Naive thymus-derived CD4-positive, alpha-beta T cell (primary cell): ENCODE measurements around the gene IER5. TPM values are rescaled to one million over a fixed set of nuclear protein-coding genes. Genes with fewer than 3 reads are reported as not detected.

Experiments used
- ATAC-seq: fragments of 150-1000 bp; cut with Tn5 transposase; 2 replicates; pipeline ENCODE4 v1.10.0; 2021; ENCODE audit warnings: mild to moderate bottlenecking, moderate library complexity
- CTCF ChIA-PET: fragments of 350-600 bp; sonication (Branson Sonifier 250); formaldehyde crosslinking; loops from one replicate; lab custom pipeline; 2021; ENCODE audit warnings: antibody characterized with exemption; lab: Charles Lee
- POLR2A ChIA-PET: fragments of 350-600 bp; sonication (Branson Sonifier 250); formaldehyde crosslinking; loops from one replicate; lab custom pipeline; 2021; ENCODE audit warnings: antibody characterized with exemption, inconsistent platforms; lab: Charles Lee
- DNase-seq, 9 donors: peaks; one replicate each; pipeline versions ENCODE4 v3.0.0 to v3.0.0-alpha.2; 2020 to 2022; ENCODE audit warnings: mixed read lengths in 1 of 9
- H3K27ac ChIP-seq: one replicate; pipeline ENCODE4 v1.7.0; 2013; ENCODE audit warnings: mild to moderate bottlenecking, low read depth, low read length, moderate library complexity
- H3K27me3 ChIP-seq, 2 donors: one replicate each; pipeline ENCODE4 v1.7.0; 2013; ENCODE audit warnings: low read length in 2 of 2, mild to moderate bottlenecking in 2 of 2, moderate library complexity in 2 of 2; ENCODE audit not compliant: control insufficient read depth in 2 of 2, insufficient read depth in 2 of 2
- H3K36me3 ChIP-seq, 3 experiments: 1 replicate in 2 of 3; 2 replicates in 1 of 3; pipeline ENCODE4 v1.7.0; 2013; ENCODE audit warnings: low read length in 3 of 3, mild to moderate bottlenecking in 3 of 3, moderate library complexity in 1 of 3; ENCODE audit not compliant: insufficient read depth in 3 of 3, control insufficient read depth in 2 of 3
- H3K4me1 ChIP-seq, 2 donors: one replicate each; pipeline ENCODE4 v1.7.0; 2013; ENCODE audit warnings: low read length in 2 of 2, mild to moderate bottlenecking in 2 of 2, moderate library complexity in 1 of 2; ENCODE audit not compliant: control insufficient read depth in 2 of 2, insufficient read depth in 2 of 2
- H3K4me3 ChIP-seq: 2 replicates; pipeline ENCODE4 v1.7.0; 2013; ENCODE audit warnings: mild to moderate bottlenecking, low read length
- H3K9me3 ChIP-seq, 3 experiments: 1 replicate in 2 of 3; 2 replicates in 1 of 3; pipeline ENCODE4 v1.7.0; 2013; ENCODE audit warnings: low read length in 3 of 3; ENCODE audit not compliant: control insufficient read depth in 2 of 3
- H3K27ac Mint-ChIP-seq, 9 donors: one replicate each; pipeline ENCODE4 v1.8.0; 2020 to 2022; ENCODE audit warnings: mixed read lengths in 9 of 9, mild to moderate bottlenecking in 8 of 9, moderate library complexity in 5 of 9, inconsistent platforms in 2 of 9
- H3K27me3 Mint-ChIP-seq, 5 donors: one replicate each; pipeline ENCODE4 v1.8.0; 2021 to 2022; ENCODE audit warnings: mixed read lengths in 5 of 5, mild to moderate bottlenecking in 1 of 5
- H3K36me3 Mint-ChIP-seq, 5 donors: one replicate each; pipeline ENCODE4 v1.8.0; 2020 to 2022; ENCODE audit warnings: mixed read lengths in 5 of 5, mild to moderate bottlenecking in 3 of 5, inconsistent platforms in 1 of 5
- H3K4me1 Mint-ChIP-seq, 7 donors: one replicate each; pipeline ENCODE4 v1.8.0; 2020 to 2022; ENCODE audit warnings: mixed read lengths in 7 of 7, mild to moderate bottlenecking in 3 of 7, inconsistent platforms in 1 of 7
- H3K4me3 Mint-ChIP-seq, 10 donors: one replicate each; pipeline ENCODE4 v1.8.0; 2020 to 2022; ENCODE audit warnings: mild to moderate bottlenecking in 10 of 10, mixed read lengths in 10 of 10, moderate library complexity in 6 of 10, inconsistent platforms in 2 of 10
- H3K9me3 Mint-ChIP-seq, 11 donors: one replicate each; pipeline ENCODE4 v1.8.0; 2020 to 2022; ENCODE audit warnings: mixed read lengths in 11 of 11, mild to moderate bottlenecking in 4 of 11, inconsistent platforms in 1 of 11, moderate library complexity in 1 of 11
- intact Hi-C, 2 donors: fragments of 100-400 bp; cut with micrococcal nuclease; formaldehyde crosslinking; loops; one replicate each; pipeline ENCODE4 v1.15.1; 2023
- polyA plus RNA-seq, 2 donors: library from polyadenylated mRNA; unstranded; fragments of 300-500 nt; fragmentation: Illumina TruSeq; gene quantifications; one replicate each; pipeline ENCODE4 v1.2.3, GENCODE V29; 2021
- total RNA-seq, 6 experiments: library from RNA in 5 of 6; stranded (reverse) in 5 of 6; gene quantifications; 1 replicate in 5 of 6; 2 replicates in 1 of 6; pipeline ENCODE4 v1.2.3 and lab custom pipeline; 2021 to 2026

The IER5 gene
- total and polyA plus RNA-seq, 7 experiments from 2014 or later: 2.1 to 86.9 (median 13.3) TPM

- H3K27ac Mint-ChIP-seq: peak overlapping the region in 3 of 9 donors; percentile 12 to 67 (median 55)
- H3K36me3 ChIP-seq: peaks cover 0 to 4% (median 0%) of the 10 kb centered on the region in 3 experiments
- DNase-seq (no peak), ATAC-seq (no peak)
- ChIA-PET CTCF (interaction anchor here (0.7 to 5.6 kb wide), 6 partner anchors 23 to 567 kb away, joined by 3 to 98 read pairs (median 14); no protein-coding TSS in a partner anchor), POLR2A (interaction anchor here (1.0 to 10.6 kb wide), 5 partner anchors 15 to 73 kb away, joined by 3 to 264 read pairs (median 3); partner anchors contain the start of gene MR1)
- no peaks in the 10 kb centered on the region for H3K9me3 ChIP-seq
- intact Hi-C loops: loop anchor here in 1 of 2 donors (10.0 kb wide), 1 partner anchor 338 kb away; no protein-coding TSS in a partner anchor
- H3K4me3 Mint-ChIP-seq: peak overlapping the region in 2 of 10 donors; percentile 68 to 97
- peaks cover 0 to 9% (median 0%) of the 10 kb centered on the region in 5 donors for H3K27me3 Mint-ChIP-seq
- peaks cover 12 to 15% of the 10 kb centered on the region in 2 donors for H3K4me1 ChIP-seq
- H3K27ac ChIP-seq: no peak overlapping the region
- no peaks in the 10 kb centered on the region for H3K27me3 ChIP-seq
- no peak overlapping the region for H3K4me3 ChIP-seq
- H3K36me3 Mint-ChIP-seq: peaks cover 0 to 18% (median 0%) of the 10 kb centered on the region in 5 donors
- peaks cover 0 to 5% (median 0%) of the 10 kb centered on the region in 11 donors for H3K9me3 Mint-ChIP-seq
- peaks cover 12 to 44% (median 33%) of the 10 kb centered on the region in 7 donors for H3K4me1 Mint-ChIP-seq
Observed at GRCh38 chr1:181086926-181087325, 1.6 kb upstream of the IER5 start.

- H3K4me3 Mint-ChIP-seq: peak overlapping the region in 9 of 10 donors; percentile 17 to 99 (median 89)
- H3K27ac ChIP-seq: no peak overlapping the region
- H3K4me3 ChIP-seq: no peak overlapping the region
- peaks cover 0 to 21% (median 0%) of the 10 kb centered on the region in 5 donors for H3K36me3 Mint-ChIP-seq
- H3K27ac Mint-ChIP-seq: peak overlapping the region in 6 of 9 donors; percentile 14 to 98 (median 73)
- ChIA-PET CTCF (interaction anchor here (0.9 to 5.6 kb wide), 5 partner anchors 52 to 77 kb away, joined by 4 to 66 read pairs (median 10); no protein-coding TSS in a partner anchor), POLR2A (interaction anchor here (1.1 to 10.6 kb wide), 4 partner anchors 14 to 78 kb away, joined by 3 to 264 read pairs (median 93); no protein-coding TSS in a partner anchor)
- peaks cover 12 to 18% of the 10 kb centered on the region in 2 donors for H3K4me1 ChIP-seq
- intact Hi-C loops: loop anchor here in 1 of 2 donors (10.0 kb wide), 1 partner anchor 337 kb away; no protein-coding TSS in a partner anchor
- no peak for DNase-seq
- H3K4me1 Mint-ChIP-seq: peaks cover 17 to 50% (median 38%) of the 10 kb centered on the region in 7 donors
- peaks cover 0 to 4% (median 0%) of the 10 kb centered on the region in 3 experiments for H3K36me3 ChIP-seq
- no peaks in the 10 kb centered on the region for H3K27me3 ChIP-seq
- peaks cover 0 to 5% (median 0%) of the 10 kb centered on the region in 11 donors for H3K9me3 Mint-ChIP-seq
- peaks cover 0 to 9% (median 0%) of the 10 kb centered on the region in 5 donors for H3K27me3 Mint-ChIP-seq
- H3K9me3 ChIP-seq: no peaks in the 10 kb centered on the region
- no peak for ATAC-seq
Observed at GRCh38 chr1:181087400-181087901, 1.0 kb upstream of the IER5 start.

- POLR2A ChIA-PET: interaction anchor here (0.5 to 10.6 kb wide), 18 partner anchors 13 to 1079 kb away, joined by 3 to 264 read pairs (median 4); partner anchors contain the start of gene MR1
- peak; percentile 1 for ATAC-seq
- intact Hi-C loops: loop anchor here (2.0 to 10.0 kb wide), 4 partner anchors 26 to 1750 kb away; partner anchors contain the start of gene DHX9 (in 1 of the 2)
Observed at GRCh38 chr1:181089017-181089675, 646 bp downstream of the IER5 start.

GRCh38 chr1:181089676-181090544 is 1.4 kb downstream of the IER5 start:
- Mint-ChIP-seq H3K36me3 (peaks cover 0 to 33% (median 0%) of the 10 kb centered on the region in 5 donors), H3K4me3 (peak overlapping the region; percentile 89 to 100 (median 98)), H3K4me1 (peaks cover 25 to 50% (median 39%) of the 10 kb centered on the region in 7 donors), H3K27ac (peak overlapping the region; percentile 92 to 98 (median 96)), H3K27me3 (peaks cover 0 to 5% (median 0%) of the 10 kb centered on the region in 5 donors), H3K9me3 (peaks cover 0 to 5% (median 0%) of the 10 kb centered on the region in 11 donors)
- DNase-seq (peak; percentile 52 to 88 (median 61)), ATAC-seq (peak; percentile 77)
- H3K4me1 ChIP-seq: peaks cover 12 to 23% of the 10 kb centered on the region in 2 donors
- H3K9me3 ChIP-seq: no peaks in the 10 kb centered on the region
- intact Hi-C loops: loop anchor here (1.0 to 10.0 kb wide), 8 partner anchors 9 to 1749 kb away; partner anchors contain the start of genes ACBD6 (in 1 of the 2), DHX9 (in 1 of the 2), MR1 (in 1 of the 2) and STX6 (in 1 of the 2)
- ChIA-PET POLR2A (interaction anchor here (0.7 to 10.6 kb wide), 16 partner anchors 12 to 1080 kb away, joined by 3 to 264 read pairs (median 6); partner anchors contain the start of gene MR1), CTCF (interaction anchor here (0.7 to 2.2 kb wide), 11 partner anchors 8 to 77 kb away, joined by 3 to 22 read pairs (median 3); partner anchors contain the start of gene STX6)
- peak overlapping the region; percentile 83 for H3K4me3 ChIP-seq
- peak overlapping the region; percentile 98 for H3K27ac ChIP-seq
- H3K27me3 ChIP-seq: no peaks in the 10 kb centered on the region
- peaks cover 0 to 4% (median 0%) of the 10 kb centered on the region in 3 experiments for H3K36me3 ChIP-seq

More at GRCh38 chr1:181089017-181089675, 646 bp downstream of the IER5 start:
- Histone ChIP-seq H3K36me3 (peaks cover 0 to 4% (median 0%) of the 10 kb centered on the region in 3 experiments), H3K4me3 (peak overlapping the region; percentile 83), H3K9me3 (no peaks in the 10 kb centered on the region), H3K27me3 (no peaks in the 10 kb centered on the region), H3K27ac (peak overlapping the region; percentile 98), H3K4me1 (peaks cover 12 to 23% of the 10 kb centered on the region in 2 donors)
- CTCF ChIA-PET: interaction anchor here (1.0 to 2.2 kb wide), 6 partner anchors 9 to 78 kb away, joined by 3 to 22 read pairs (median 6); partner anchors contain the start of gene STX6
- Mint-ChIP-seq H3K4me1 (peaks cover 25 to 56% (median 44%) of the 10 kb centered on the region in 7 donors), H3K9me3 (peaks cover 0 to 5% (median 0%) of the 10 kb centered on the region in 11 donors), H3K27ac (peak overlapping the region; percentile 92 to 98 (median 97)), H3K36me3 (peaks cover 0 to 29% (median 0%) of the 10 kb centered on the region in 5 donors), H3K4me3 (peak overlapping the region; percentile 89 to 100 (median 99)), H3K27me3 (peaks cover 0 to 6% (median 0%) of the 10 kb centered on the region in 5 donors)
- DNase-seq: peak in 1 of 9 donors; percentile 64

- H3K4me1 ChIP-seq: peaks cover 12 to 23% of the 10 kb centered on the region in 2 donors
- DNase-seq (peak in 4 of 9 donors; percentile 16 to 63 (median 40)), ATAC-seq (no peak)
- Mint-ChIP-seq H3K27ac (peak overlapping the region; percentile 92 to 98 (median 96)), H3K36me3 (peaks cover 0 to 35% (median 3%) of the 10 kb centered on the region in 5 donors), H3K27me3 (peaks cover 0 to 5% (median 0%) of the 10 kb centered on the region in 5 donors), H3K4me1 (peaks cover 25 to 50% (median 39%) of the 10 kb centered on the region in 7 donors), H3K9me3 (peaks cover 0 to 5% (median 0%) of the 10 kb centered on the region in 11 donors), H3K4me3 (peak overlapping the region; percentile 89 to 100 (median 98))
- H3K4me3 ChIP-seq: peak overlapping the region; percentile 83
- H3K9me3 ChIP-seq: no peaks in the 10 kb centered on the region
- CTCF ChIA-PET: interaction anchor here (0.7 to 2.2 kb wide), 11 partner anchors 8 to 77 kb away, joined by 3 to 22 read pairs (median 3); partner anchors contain the start of gene STX6
- peak overlapping the region; percentile 98 for H3K27ac ChIP-seq
- no peaks in the 10 kb centered on the region for H3K27me3 ChIP-seq
- peaks cover 0 to 4% (median 0%) of the 10 kb centered on the region in 3 experiments for H3K36me3 ChIP-seq
- intact Hi-C loops: loop anchor here (1.0 to 5.0 kb wide), 4 partner anchors 9 to 588 kb away; partner anchors contain the start of genes ACBD6 (in 1 of the 2), MR1 (in 1 of the 2) and STX6 (in 1 of the 2)
- POLR2A ChIA-PET: interaction anchor here (0.8 to 10.6 kb wide), 12 partner anchors 11 to 308 kb away, joined by 3 to 264 read pairs (median 8); partner anchors contain the start of gene MR1
Observed at GRCh38 chr1:181090641-181091126, 2.2 kb downstream of the IER5 start.
